ENCODE measurements around the gene HOXA6.

GRCh38 chr7:27123007-27123476 is 24.5 kb downstream of the HOXA6 start:
- TF ChIP-seq CTCF (IDR thresholded peaks at IDR 0.05; ENCODE audit: borderline replicate concordance, extremely low read depth, low read length, poor library complexity, severe bottlenecking), result no peak
- TF ChIP-seq EZH2 (IDR thresholded peaks at IDR 0.05; ENCODE audit: borderline replicate concordance, low read depth, low read length, severe bottlenecking), result no peak

Data from DND-41 (cell line).